ENCODE results near the gene ARHGEF38. TPM values are rescaled to one million over a fixed set of nuclear protein-coding genes. Genes with fewer than 3 reads are reported as not detected.

Gene ARHGEF38
- total and polyA plus RNA-seq, 9 donors: 0.12 to 1.3 (median 0.24) TPM; not detected in 5

- TF ChIP-seq CTCF (IDR thresholded peaks at IDR 0.05) (no peak), EP300 (IDR thresholded peaks at IDR 0.05) (no peak), POLR2A (IDR thresholded peaks at IDR 0.05) (no peak)
- intact Hi-C loops (cut with DNase I): no loop called here
- Histone ChIP-seq H3K27me3 (no peaks in the 10 kb centered on the region), H3K4me1 (ENCODE audit: insufficient read depth) (peaks cover 1% of the 10 kb centered on the region), H3K9me3 (no peaks in the 10 kb centered on the region), H3K4me3 (no peak overlapping the region), H3K36me3 (no peaks in the 10 kb centered on the region), H3K27ac (no peak overlapping the region)
- DNase-seq: no peak
- 64 to 76% (median 76%) methylated on average over 16 of the region's 16 CpGs for WGBS, 3 donors
Measured at GRCh38 chr4:105710012-105710600, 157.7 kb downstream of the ARHGEF38 start.

- 77 to 79% (median 77%) methylated on average over 6 of the region's 6 CpGs for WGBS, 3 donors
- intact Hi-C loops (cut with DNase I): no loop called here
Measured at GRCh38 chr4:105710678-105711077, 158.3 kb downstream of the ARHGEF38 start.

GRCh38 chr4:105712766-105713165 is 160.3 kb downstream of the ARHGEF38 start:
- no peaks in the 10 kb centered on the region for H3K4me1 ChIP-seq (ENCODE audit: insufficient read depth)
- H3K9me3 ChIP-seq: no peaks in the 10 kb centered on the region
- no peak for DNase-seq
- intact Hi-C loops (cut with DNase I): no loop called here
- H3K27ac ChIP-seq: no peak overlapping the region
- 78 to 85% (median 85%) methylated on average over 2 of the region's 2 CpGs for WGBS, 3 donors
- TF ChIP-seq EP300 (IDR thresholded peaks at IDR 0.05) (no peak), POLR2A (IDR thresholded peaks at IDR 0.05) (no peak), CTCF (IDR thresholded peaks at IDR 0.05) (no peak)
- no peak overlapping the region for H3K4me3 ChIP-seq
- H3K27me3 ChIP-seq: no peaks in the 10 kb centered on the region
- H3K36me3 ChIP-seq: no peaks in the 10 kb centered on the region

More at GRCh38 chr4:105710678-105711077, 158.3 kb downstream of the ARHGEF38 start:
- Histone ChIP-seq H3K9me3 (no peaks in the 10 kb centered on the region), H3K36me3 (no peaks in the 10 kb centered on the region), H3K4me1 (ENCODE audit: insufficient read depth) (peaks cover 1% of the 10 kb centered on the region), H3K27ac (no peak overlapping the region), H3K4me3 (no peak overlapping the region), H3K27me3 (no peaks in the 10 kb centered on the region)
- no peak for TF ChIP-seq CTCF (IDR thresholded peaks at IDR 0.05)
- TF ChIP-seq POLR2A (IDR thresholded peaks at IDR 0.05): no peak
- TF ChIP-seq EP300 (IDR thresholded peaks at IDR 0.05): no peak
- DNase-seq: no peak

- H3K9me3 ChIP-seq: no peaks in the 10 kb centered on the region
- H3K27me3 ChIP-seq: no peaks in the 10 kb centered on the region
- no peaks in the 10 kb centered on the region for H3K36me3 ChIP-seq
- intact Hi-C loops (cut with DNase I): no loop called here
- DNase-seq: no peak
- WGBS, 3 donors: 77 to 81% (median 78%) methylated on average over 5 of the region's 5 CpGs
- TF ChIP-seq POLR2A (IDR thresholded peaks at IDR 0.05) (no peak), CTCF (IDR thresholded peaks at IDR 0.05) (no peak), EP300 (IDR thresholded peaks at IDR 0.05) (no peak)
- no peak overlapping the region for H3K27ac ChIP-seq
- H3K4me3 ChIP-seq: no peak overlapping the region
- H3K4me1 ChIP-seq (ENCODE audit: insufficient read depth): no peaks in the 10 kb centered on the region
Measured at GRCh38 chr4:105714071-105714521, 161.7 kb downstream of the ARHGEF38 start.

All from ovary (tissue), 9 donors.